GM21526 (cell line): ENCODE data around the gene DOCK9.

Source experiments
- ATAC-seq: cut with Tn5 transposase; IDR thresholded peaks from one replicate; pipeline ENCODE4 v1.9.1; 2021; ENCODE audit warnings: moderate library complexity; ENCODE audit not compliant: unreplicated experiment, low FRiP score

DOCK9 gene

DNA sequence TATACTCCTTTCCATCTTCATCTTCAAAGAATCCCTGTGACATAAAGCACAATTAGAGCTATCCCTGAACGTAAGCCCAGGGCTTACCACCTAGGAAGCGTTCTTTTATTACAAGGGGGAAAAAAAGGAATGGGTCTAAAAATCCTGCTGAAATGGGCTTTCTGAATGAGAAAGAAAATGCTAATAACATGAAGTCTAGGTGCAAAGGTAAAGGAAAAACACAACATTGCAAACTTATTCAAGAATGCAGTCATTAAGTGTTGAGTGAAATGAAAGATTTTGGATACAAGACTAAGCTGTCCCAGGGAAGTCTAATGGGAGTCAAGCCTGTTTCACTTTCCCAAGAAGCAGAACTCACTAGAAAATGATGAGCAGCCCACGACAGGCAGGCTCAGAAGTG lies 170.1 kb downstream of the DOCK9 start:
- ATAC-seq: no peak

DNA sequence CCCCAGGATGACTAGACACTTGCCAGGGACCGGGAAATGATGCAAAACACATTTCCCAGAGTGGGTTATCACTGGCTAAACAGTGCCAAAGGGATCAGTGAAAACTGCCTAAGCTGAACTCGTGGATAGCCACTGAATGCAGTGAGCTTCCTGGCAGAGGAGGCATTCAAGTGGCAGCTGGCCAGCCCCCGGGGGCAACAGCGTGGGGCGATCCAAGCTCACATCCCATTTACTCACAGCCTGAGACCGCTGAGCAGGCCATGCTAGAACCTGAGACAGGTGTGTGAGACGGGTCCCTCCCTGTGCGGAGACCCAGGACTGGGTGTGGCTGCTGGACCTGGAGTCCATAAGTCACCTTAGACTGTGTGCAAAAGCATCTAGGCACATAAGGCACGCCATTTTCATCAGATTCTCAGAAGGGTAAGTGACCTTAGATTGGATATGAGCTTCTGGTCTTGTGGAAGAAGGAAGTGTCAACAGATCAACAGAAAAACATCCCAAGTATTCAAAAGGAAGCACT lies 173.5 kb downstream of the DOCK9 start:
- ATAC-seq: no peak

DNA sequence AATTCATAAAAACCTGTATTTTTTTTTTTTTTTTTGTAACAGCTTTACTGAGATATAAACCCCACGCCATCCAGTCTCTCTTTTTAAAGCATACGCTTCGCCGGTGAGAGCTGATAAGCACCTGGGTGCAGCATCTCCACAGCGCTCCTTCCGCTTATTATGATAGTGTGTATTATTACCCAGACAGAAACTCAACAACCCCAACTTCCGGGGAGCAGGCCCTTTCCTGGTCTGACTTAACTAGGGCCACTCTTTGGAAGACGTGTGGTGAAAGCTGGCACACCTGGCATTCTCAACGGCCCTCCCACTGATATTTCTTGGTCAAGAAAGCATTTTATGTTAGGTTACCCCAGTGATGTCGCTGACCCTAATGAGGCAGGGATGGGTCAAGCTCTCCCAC lies 173.9 kb downstream of the DOCK9 start:
- ATAC-seq: no peak

DNA sequence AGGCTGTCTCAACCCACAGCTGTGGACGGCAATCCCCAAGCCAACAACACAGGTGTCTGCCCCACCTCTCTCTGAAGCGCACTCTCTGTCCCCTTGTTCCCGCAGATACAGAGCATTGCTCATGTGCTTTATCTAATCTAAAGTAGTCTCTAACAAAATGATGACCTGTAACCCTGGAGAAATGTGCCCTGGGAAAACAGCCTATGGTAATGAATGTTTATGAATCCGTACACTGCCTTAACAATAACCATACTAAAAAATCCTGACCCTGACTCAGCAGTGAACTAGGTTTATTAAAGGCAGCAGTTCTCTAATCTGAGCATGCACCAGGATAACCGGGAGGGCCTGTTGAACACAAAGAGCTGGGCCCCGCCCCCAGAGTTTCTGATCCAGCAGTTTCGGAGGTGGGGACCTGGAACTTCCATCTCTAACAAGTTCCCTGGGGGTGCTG lies 174.7 kb downstream of the DOCK9 start:
- no peak for ATAC-seq

DNA sequence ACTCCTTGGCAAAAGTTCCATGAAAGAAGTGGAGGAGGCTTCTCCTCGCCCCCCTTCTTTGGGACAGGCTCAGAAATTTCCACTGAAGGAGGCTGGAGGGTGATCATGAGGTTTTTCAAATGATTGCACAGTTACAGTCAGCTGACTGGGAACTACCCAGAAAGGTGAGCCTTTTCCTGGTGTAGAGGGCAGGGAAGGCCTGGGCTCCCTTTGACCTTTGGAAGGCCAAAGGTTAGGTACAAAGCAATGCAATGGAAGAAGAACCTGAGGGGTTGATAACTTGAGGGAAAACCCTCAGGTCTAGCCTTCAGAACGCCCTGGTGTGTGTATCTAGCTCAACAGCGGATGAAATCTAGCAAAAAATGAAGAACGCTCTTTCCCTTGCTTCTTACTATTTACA lies 175.3 kb downstream of the DOCK9 start:
- no peak for ATAC-seq

DNA sequence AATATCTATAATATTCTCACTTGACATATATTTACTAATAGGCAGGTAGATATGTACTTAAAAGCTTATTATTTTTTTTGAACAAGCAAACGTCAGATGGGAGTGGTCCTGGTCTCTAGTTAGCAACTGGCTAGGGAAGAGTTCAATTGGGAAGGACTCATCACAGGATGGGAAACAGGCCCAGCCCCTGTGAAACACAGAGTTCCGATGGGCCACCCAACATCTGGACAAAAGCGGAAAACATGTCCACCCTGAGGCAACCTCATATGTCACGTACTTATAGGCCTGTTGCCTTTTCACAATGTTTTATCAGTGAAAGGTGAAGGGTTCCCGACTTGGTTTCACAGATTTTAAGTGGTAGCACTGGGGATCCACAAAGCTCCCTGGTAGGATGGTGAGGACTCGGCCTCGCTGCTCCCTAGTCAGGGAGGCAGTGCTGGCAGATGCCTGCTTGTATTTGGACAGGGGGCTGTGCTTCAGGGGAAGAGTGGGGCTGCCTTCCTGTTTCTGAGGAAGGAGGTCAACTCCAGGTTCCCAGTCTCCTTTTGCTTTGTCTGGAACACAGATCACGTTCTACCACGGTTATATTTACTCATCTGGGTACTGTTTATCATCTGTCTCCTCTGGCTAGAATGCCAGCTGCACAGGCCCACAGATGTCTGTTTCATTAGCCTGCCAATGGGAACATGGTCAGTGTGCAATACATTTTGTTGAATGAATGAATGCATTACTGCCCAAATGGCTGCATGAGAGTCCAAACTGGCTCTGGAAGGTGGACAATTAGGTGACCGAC lies 176.0 kb downstream of the DOCK9 start:
- no peak for ATAC-seq

DNA sequence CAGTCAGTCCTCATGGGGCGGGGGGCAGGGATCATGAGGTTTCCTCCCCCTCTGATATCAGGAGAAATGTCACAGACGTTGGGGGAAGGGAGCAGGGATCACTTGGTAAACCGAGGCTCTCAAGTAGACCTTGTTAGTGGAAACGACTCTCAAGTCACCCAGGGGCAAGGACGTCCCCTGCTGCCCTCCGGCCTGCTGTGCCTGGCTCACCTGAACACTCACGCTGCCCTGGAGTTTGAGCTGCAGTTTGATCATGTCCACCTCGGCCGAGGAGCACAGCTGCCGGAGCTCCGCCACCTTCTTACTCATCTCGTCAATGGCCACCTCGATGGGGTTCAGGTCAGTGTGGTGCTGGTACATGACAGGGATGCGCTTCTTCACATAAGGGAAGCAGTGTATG lies 177.8 kb downstream of the DOCK9 start:
- no peak for ATAC-seq

DNA sequence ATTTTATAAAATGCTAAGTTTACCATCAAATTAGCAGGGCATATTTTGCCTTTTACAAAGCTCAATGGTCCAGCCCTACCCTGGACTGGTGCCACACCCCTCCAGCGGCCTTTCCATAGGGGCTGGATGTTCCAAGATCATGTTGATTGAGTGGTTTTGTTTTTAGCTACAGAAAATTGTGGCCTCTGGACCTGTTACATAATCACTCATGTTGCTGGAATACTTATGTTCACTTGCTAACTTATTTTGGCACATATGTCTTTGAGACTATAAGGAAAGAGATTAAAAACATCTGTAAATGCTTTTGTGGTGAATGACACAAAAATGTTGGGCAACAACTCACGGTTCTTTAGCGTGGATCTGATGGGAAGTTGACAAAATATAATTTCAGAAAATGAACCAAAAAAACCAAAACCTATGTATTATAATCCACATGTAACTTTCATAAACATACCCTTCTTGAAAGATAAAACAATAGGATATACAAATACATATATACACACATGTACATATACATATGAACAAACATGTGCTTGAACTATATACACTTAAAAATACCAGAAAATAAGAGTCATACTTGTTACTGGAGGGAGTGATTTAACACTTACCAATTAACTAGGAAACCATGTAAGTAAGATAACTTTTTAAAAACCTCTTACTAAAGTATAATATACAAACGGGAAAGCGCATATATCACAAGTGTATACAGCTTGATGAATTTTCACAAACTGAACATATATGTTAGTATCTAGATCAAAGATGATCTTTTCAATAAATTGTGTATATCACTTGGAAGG lies 178.8 kb downstream of the DOCK9 start:
- no peak for ATAC-seq

DNA sequence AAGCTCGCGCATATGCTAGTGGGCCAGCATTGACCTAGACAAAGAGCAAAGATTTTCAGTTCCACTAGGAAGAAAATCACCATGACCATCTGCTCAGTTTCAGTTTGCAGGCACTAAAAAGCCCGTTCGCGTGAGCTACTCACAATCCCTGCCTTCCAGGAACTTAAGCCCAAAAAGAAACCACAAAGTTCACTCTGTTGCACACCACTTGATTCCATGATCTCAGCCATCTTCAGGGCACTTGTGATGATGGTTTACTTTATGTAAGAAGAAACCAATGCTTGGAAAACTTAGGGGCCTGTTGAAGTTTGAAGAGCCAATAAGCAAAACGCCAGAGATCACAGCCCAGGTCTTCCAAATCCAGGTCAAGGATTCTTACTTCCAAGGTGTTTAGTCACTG lies 180.4 kb downstream of the DOCK9 start:
- no peak for ATAC-seq

DNA sequence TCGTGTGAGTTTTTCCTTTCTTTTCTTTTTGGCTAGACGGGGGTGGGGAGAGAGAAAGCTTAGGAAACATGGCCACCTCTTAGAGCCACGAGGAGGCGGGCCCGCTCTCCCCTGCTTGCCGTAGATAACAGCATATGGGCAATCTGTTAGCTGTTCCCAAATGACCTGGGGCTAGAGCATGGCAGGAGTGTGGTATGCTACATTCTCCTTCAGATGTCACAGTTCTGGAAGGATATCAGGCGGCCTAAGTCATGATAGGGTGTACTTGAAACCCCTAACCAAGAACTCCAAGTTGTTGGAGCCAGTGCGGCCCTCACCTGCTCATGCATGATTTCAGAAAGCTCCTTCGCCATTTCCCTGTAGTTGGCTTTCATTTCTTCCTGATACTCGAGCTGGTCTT lies 181.1 kb downstream of the DOCK9 start:
- ATAC-seq: no peak

DNA sequence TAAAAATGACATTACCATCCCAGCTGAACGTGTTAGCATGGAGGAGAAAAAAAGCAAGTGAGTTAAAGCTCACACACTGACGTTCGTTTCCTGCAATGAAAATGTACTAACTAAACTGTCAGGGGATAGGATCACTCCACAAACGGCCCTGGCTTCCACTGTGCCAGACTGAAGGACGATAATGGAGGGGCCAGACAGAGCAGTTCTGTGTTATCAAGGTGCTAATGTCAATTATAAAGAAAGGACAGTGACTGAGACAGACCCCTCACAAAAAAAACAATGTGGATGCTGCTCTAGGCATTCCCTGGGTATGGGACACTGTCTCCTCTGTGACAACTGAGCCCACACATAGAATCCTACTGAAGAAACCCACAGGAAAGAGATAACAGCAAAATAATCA lies 181.7 kb downstream of the DOCK9 start:
- ATAC-seq: no peak

DNA sequence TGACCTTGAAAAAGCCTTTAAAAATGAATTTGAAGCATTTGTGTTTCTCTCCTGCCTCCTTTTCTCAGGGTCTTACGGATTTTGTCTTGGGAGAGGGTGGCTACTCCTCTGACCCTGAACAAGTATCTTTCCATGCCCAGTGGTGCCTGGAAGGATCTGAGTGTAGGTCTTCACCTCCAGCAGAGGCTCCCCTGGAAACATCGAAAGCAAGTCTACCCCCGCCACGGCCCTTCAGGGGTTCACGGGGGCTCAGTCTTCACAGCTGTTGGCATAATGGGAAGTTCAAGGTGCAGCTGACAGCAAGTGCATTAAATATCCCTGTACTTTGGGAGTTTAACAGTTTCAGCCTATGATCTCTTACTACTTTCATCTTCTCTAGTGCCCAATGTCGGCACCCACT lies 182.6 kb downstream of the DOCK9 start:
- no peak for ATAC-seq

DNA sequence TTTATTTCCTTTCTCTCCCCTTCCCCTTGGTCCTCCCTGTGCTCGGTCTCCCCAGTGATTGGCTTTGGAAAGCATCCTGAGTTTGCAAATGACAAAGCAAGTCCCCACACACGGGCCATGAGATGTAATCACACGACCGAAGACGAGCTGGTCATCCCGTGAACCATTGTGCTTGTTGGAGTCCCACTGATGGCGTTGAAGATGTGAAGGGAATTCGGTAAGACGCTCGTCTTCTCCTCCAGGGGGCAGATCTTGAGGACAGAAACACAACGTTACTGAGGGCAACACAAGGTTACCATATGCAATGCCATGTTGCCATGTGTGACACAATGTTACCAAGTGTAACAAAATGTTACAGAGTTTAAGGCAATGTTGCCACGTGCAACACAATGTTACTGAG lies 183.4 kb downstream of the DOCK9 start:
- no peak for ATAC-seq

DNA sequence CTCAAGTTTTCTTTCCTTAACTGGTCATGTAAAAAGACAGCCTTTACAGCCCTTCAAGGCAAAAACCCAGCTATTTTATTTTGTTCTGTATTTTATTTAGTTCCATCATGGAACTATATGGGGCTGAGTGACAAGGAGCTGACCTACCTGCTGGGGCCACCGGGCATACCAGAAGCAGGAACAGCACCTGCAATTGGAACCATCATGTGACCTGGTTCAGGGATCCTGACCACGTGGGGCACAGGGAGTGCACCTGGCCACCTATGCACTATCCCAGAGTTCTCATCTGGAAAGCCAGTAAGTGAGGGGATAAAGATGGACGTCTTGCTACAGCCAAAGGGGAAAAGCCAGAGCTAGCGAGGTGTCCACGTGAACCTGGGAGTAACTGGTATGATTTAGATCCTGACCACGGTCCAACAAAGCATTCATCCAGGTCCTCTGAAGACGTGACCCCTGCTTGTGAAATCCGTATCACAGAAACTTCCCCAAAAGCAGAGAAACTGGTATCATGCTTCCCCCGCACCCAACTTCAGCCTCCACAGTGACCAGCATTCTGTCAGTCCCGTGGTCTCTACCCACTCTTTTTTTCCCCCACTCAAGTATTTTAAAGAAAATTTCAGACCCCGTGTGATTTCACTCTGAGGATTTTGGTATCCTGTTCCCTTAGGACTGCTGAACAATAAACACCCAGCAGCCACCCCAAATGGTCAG lies 184.9 kb downstream of the DOCK9 start:
- ATAC-seq: no peak

DNA sequence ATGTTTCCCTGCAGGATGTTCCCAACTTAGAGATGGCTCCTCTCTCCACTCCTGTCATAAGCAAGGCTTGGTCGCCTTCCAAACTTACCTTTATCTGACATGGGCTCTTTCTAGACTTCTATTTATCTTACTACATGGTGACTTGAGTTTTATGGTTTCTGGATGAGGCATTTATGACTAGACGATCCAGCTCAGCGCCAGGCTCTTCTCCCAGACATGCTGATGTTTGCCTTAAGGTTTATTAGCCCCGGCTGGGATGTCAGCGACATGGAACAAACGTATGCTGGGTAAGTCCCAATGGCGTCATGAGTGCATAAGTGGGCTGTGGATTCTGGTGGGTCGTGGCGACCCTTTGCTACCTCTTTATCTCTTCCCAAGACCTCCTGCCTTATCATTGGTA lies 185.5 kb downstream of the DOCK9 start:
- ATAC-seq: no peak

DNA sequence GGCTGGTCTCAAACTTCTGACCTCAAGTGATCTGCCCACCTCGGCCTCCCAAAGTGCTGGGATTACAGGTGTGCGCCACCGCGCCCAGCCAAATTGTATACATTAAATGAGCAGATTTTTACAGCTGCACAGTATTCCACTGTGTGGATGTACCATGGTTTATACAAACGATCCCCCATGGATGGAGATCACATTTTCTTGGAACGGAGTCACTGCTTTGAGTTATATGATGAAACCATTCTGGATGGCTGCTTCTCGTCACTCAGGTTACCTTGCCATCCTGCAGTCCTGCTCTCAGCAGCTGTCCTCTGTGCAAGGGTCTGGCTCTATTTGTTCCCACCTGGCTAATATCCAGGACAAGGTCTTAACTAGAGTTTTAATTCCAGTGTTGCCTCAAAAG lies 186.3 kb downstream of the DOCK9 start:
- no peak for ATAC-seq

DNA sequence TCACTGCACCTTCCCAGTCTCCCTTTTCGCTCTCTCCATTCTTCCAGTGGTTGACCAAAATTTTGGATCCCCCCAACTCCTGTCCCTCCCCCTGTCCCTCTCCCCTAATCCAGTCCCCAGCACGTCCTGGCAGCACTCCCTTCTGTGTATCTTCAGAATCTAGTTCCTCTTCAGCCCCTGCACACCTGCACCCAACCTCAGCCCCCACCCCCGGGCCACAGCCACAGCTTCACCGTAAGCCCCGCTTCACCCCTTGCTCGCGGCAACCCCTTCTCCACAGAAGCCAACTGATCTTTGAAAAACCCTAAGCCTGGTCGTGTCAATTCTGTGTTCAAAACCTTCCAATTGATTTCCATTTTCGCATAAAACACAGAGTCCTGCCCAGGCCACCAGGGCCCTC lies 189.9 kb downstream of the DOCK9 start:
- no peak for ATAC-seq

DNA sequence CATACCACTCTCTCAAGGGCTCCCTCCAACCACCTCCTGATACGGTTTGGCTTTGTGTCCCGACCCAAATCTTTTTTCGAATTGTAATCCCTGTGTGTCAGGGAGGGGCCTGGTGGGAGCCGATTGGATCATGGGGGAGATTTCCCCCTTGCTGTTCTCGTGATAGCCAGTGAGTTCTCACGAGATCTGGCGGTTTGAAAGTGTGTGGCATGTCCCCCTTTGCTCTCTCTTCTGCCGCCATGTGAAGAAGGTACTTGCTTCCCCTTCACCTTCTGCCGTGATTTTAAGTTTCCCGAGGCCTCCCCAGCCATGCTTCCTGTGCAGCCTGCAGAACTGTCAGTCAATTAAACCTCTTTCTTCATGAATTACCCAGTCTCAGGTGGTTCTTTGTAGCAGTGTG lies 190.7 kb downstream of the DOCK9 start:
- no peak for ATAC-seq

DNA sequence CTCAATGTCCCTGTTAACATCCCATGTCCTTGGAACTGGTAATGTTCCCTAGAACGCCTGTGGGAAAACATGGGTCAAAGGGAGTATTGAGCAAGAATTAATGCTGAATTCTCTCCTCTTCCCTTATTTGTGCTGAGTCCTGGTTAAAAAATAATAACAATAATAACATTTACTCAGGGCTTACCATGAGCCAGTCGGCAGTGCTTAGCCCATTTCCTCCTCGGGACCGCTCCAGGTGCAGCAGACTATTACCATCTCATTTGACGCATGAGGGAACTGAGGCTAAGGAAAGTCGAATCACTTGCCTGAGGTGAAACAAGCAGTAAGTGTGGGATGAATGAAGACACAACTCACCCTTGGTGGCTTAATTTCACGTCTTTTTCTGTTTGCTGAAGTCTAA lies 191.8 kb downstream of the DOCK9 start:
- ATAC-seq: no peak

DNA sequence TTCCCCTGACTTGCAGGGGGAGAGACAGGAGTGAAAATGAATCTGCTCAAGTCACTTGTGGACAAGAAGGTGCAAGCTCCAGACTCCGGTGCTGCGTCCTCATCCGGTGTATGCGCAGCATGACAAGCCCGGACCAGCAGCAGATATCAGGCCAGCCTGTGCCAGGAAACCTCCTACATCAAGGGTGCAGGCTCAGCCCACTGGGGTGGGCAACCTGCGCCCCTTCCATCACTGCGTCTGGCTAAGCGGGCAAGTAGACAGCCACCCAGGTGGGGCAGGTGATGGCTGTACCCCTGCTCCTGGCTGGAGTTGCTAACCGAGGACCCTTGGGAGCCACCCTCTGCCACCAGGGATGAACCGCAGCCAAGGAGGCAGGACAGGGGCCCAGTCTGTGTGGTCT lies 192.5 kb downstream of the DOCK9 start:
- ATAC-seq: no peak

DNA sequence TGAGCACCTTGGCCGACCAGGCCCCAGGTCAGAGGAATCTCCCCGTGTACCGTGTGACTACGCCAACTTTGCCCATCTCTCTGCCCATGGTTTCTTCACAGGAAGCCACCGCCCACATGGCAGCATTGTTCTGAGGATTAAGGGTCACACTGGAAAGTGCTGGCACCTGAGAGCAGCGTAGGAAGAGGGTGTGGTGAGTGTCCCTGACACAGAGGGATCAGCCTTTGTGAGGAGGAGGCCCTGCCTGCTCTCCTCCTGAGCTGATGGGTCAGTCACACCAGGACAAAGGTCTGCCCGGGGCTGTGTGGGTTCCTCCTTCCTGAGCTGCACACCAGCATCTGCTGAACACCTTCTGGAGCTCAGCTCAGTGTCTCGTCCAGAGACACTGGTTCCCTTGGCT lies 193.2 kb downstream of the DOCK9 start:
- ATAC-seq: no peak
